Stomach (tissue), 9 donors: Measurements from ENCODE around the gene DUOXA1. TPM values are rescaled to one million over a fixed set of nuclear protein-coding genes. Genes with fewer than 3 reads are reported as not detected.
A peak's percentile ranks its signal among the peaks of the same experiment; 100 is the strongest.
"Not testable (repeated sequence)": the region's sequence is repeated elsewhere in the genome, so short reads cannot be mapped to it uniquely, and the experiment has no call there.

Experiments used
- DNase-seq, 2 donors: peaks; one replicate each; pipeline versions ENCODE4 v3.0.0 to v3.0.0-alpha.2; 2013 to 2019
- H3K27ac ChIP-seq, 5 donors: fragments of 200-600 bp in 4 of 5; sonication (generic) in 4 of 5; one replicate each; pipeline ENCODE4 v1.5.1; 2013 to 2019; ENCODE audit warnings: mild to moderate bottlenecking in 1 of 5, moderate library complexity in 1 of 5
- H3K27me3 ChIP-seq, 3 donors: fragments of 200-600 bp; sonication (generic); one replicate each; pipeline ENCODE4 v1.5.1; 2017 to 2019; ENCODE audit warnings: mixed run types in 1 of 3
- H3K36me3 ChIP-seq, 4 donors: fragments of 200-600 bp; sonication (generic); 1 replicate in 3 of 4; 2 replicates in 1 of 4; pipeline ENCODE4 v1.5.1; 2016 to 2019
- H3K4me1 ChIP-seq, 4 donors: fragments of 200-600 bp; sonication (generic); one replicate each; pipeline ENCODE4 v1.5.1; 2016 to 2019
- H3K4me3 ChIP-seq, 4 donors: fragments of 200-600 bp; sonication (generic) in 3 of 4; one replicate each; pipeline ENCODE4 v1.5.1; 2016 to 2019; ENCODE audit warnings: mild to moderate bottlenecking in 1 of 4
- H3K9me3 ChIP-seq, 4 donors: fragments of 200-600 bp; sonication (generic); one replicate each; pipeline ENCODE4 v1.5.1; 2016 to 2019
- EP300 ChIP-seq: sonication (generic); formaldehyde crosslinking; IDR thresholded peaks from one replicate; pipeline ENCODE4 v1.6.1; 2017; ENCODE audit warnings: antibody characterized with exemption
- POLR2A ChIP-seq, 4 donors: fragments of 450-650 bp; IDR thresholded peaks; one replicate each; pipeline ENCODE4 v1.6.1; 2016; ENCODE audit warnings: antibody characterized with exemption in 4 of 4, control low read depth in 2 of 4, mild to moderate bottlenecking in 1 of 4, moderate library complexity in 1 of 4
- POLR2AphosphoS5 ChIP-seq, 3 donors: sonication (generic); formaldehyde crosslinking; IDR thresholded peaks; one replicate each; pipeline ENCODE4 v1.6.1; 2016; ENCODE audit warnings: antibody characterized with exemption in 3 of 3
- WGBS, 5 donors: extraction: QIAGEN DNeasy Blood & Tissue Kit in 3 of 5; methylation state at CpG; one replicate each; pipeline versions ENCODE4 v1.1.5 to v1.1.7; 2013 to 2018; 5-methylcytosine and 5-hydroxymethylcytosine counted together
- intact Hi-C: fragments of 100-400 bp; cut with DNase I; formaldehyde crosslinking; loops from one replicate; pipeline ENCODE4 v1.15.1; 2023; ENCODE audit warnings: low total_unique reads
- polyA plus RNA-seq, 3 donors: library from polyadenylated mRNA; stranded (reverse); fragments of 200-250 nt; gene quantifications; one replicate each; pipeline ENCODE4 v1.2.3, GENCODE V29; 2013
- total RNA-seq, 5 donors: library from RNA; depleted of rRNA; stranded (reverse); fragments of >200 nt; gene quantifications; one replicate each; pipeline versions ENCODE4 v1.1.0 to v1.2.3, GENCODE V29; 2014 to 2016
- TF ChIP-seq, protein P1 (sequence below), 7 experiments: fragments of 450-650 bp in 4 of 7; fragments of 200-600 bp in 3 of 7; sonication (generic) in 3 of 7; IDR thresholded peaks; one replicate each; pipeline ENCODE4 v1.5.1; 2016 to 2019; ENCODE audit warnings: antibody characterized with exemption in 7 of 7, control low read depth in 2 of 7, mild to moderate bottlenecking in 1 of 7
- donor health status: healthy with polysubstance abuse.
- donor health status: Bipolar disorder and iron deficiency.
- donor health status: healthy.

DUOXA1 gene
- total and polyA plus RNA-seq, 8 donors: 2.4 to 96.7 (median 26.4) TPM; not detected in 1

DNA sequence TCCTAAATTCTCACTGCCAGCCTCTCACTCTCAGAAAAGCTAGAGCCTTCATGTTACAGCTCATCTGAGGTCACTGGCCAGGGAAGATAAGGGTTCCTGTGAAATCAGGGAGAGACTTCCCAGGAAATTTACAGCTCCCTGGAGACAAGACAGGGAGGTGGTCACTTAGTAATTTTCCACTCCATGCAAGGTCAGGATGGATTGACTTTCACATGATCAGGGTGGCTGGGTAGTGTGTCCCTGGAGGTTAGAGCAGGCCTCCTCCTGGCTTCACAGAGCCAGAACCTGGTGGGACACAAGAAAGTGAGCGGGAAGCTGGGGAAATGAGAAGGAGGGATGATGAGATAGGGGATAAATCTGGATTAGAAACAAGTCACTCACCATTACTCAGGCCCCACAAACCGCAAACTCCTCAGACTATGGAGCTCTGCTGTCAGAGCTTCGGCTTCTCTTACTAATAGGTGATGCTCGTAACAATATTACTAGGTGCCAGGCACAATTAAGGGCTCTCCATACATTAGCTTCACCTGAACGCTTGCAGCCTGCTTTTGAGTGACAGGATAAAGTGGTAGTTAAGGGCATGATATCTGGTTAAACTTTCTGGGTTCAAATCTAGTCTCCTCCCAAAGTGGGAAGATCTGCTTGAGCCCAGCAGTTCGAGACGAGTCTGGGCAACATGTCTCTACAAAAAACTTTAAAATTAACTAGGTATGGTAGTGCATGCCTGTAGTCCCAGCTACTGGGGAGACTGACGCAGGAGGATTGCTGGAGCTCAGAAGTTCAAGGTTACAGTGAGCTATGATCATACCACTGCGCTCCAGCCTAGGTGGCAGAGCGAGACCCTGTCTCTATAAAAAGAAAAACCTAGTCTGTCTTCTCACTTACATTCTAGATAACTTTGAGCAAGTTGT is 40.6 kb downstream of the DUOXA1 start:
- no peaks in the 10 kb centered on the region for H3K36me3 ChIP-seq
- TF ChIP-seq EP300 (no peak), POLR2AphosphoS5 (IDR thresholded peaks at IDR 0.05) (no peak)
- peaks cover 0 to 6% (median 0%) of the 10 kb centered on the region in 3 donors for H3K27me3 ChIP-seq
- intact Hi-C loops: no loop called here
- H3K27ac ChIP-seq: no peak overlapping the region
- peaks cover 0 to 14% (median 2%) of the 10 kb centered on the region in 4 donors for H3K4me1 ChIP-seq
- WGBS, 5 donors: 86 to 93% (median 87%) methylated on average over 10 of the region's 10 CpGs
- H3K9me3 ChIP-seq: no peaks in the 10 kb centered on the region
- no peak overlapping the region for H3K4me3 ChIP-seq
- DNase-seq: no peak

DNA sequence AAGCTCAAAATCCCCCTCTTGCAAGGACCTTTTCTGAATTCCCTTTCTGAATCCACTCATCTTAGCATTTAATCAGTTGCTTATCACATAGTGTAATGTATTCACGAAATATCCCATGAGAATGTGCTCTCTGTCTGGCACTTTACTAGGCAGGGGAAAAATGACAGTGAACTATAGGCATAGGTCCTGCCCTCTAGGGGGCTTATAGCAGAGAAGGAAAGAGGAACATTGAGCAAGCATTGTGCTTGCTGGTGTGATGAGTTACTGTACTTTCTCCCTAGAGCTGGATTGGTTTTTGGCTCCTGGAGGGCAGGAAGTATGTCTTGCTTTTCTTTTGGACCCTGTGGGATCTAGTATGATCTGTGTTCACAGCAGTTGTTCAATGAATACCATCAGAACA is 42.2 kb downstream of the DUOXA1 start:
- TF ChIP-seq POLR2A (IDR thresholded peaks at IDR 0.05) (no peak), EP300 (no peak), POLR2AphosphoS5 (IDR thresholded peaks at IDR 0.05) (no peak)
- TF ChIP-seq, protein P1, sequence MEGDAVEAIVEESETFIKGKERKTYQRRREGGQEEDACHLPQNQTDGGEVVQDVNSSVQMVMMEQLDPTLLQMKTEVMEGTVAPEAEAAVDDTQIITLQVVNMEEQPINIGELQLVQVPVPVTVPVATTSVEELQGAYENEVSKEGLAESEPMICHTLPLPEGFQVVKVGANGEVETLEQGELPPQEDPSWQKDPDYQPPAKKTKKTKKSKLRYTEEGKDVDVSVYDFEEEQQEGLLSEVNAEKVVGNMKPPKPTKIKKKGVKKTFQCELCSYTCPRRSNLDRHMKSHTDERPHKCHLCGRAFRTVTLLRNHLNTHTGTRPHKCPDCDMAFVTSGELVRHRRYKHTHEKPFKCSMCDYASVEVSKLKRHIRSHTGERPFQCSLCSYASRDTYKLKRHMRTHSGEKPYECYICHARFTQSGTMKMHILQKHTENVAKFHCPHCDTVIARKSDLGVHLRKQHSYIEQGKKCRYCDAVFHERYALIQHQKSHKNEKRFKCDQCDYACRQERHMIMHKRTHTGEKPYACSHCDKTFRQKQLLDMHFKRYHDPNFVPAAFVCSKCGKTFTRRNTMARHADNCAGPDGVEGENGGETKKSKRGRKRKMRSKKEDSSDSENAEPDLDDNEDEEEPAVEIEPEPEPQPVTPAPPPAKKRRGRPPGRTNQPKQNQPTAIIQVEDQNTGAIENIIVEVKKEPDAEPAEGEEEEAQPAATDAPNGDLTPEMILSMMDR (IDR thresholded peaks at IDR 0.05): no peak
- Histone ChIP-seq H3K4me1 (peaks cover 9 to 23% (median 10%) of the 10 kb centered on the region in 4 donors), H3K27ac (no peak overlapping the region), H3K27me3 (peaks cover 0 to 6% (median 0%) of the 10 kb centered on the region in 3 donors), H3K36me3 (no peaks in the 10 kb centered on the region), H3K9me3 (no peaks in the 10 kb centered on the region), H3K4me3 (no peak overlapping the region)
- DNase-seq: no peak
- intact Hi-C loops: no loop called here
- WGBS, 5 donors: 50 to 69% (median 65%) methylated on average over 1 of the region's 1 CpG

DNA sequence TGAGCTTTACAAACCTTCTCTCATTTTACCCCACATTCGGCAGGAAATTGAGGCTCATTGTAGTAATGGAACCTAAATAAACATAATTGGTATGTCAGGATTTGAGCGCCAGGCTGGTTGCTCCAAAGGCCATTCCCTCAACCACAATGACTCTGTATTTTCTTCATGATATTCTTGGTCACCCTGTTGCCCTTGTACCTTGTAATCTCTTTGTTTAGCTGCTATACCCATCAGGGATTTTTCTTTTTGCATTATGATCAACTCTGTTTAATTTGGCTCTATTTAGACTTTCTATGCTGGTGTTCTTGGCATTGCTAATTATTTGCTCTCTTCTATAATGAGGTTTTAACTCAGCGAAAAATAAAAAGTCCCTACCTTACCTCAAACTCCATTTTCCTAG is 45.5 kb downstream of the DUOXA1 start:
- Histone ChIP-seq H3K27me3 (peaks cover 0 to 6% (median 0%) of the 10 kb centered on the region in 3 donors), H3K4me1 (peaks cover 9 to 23% (median 17%) of the 10 kb centered on the region in 4 donors), H3K9me3 (no peaks in the 10 kb centered on the region), H3K4me3 (no peak overlapping the region), H3K36me3 (no peaks in the 10 kb centered on the region), H3K27ac (peak overlapping the region; percentile 24 to 60 (median 41))
- WGBS, 5 donors: 29 to 52% (median 45%) methylated on average over 3 of the region's 3 CpGs
- TF ChIP-seq POLR2AphosphoS5 (IDR thresholded peaks at IDR 0.05): no peak
- TF ChIP-seq, protein P1 (IDR thresholded peaks at IDR 0.05): no peak
- no peak for TF ChIP-seq EP300
- TF ChIP-seq POLR2A (IDR thresholded peaks at IDR 0.05): no peak
- peak in 1 of 2 donors; percentile 23 for DNase-seq
- intact Hi-C loops: no loop called here

DNA sequence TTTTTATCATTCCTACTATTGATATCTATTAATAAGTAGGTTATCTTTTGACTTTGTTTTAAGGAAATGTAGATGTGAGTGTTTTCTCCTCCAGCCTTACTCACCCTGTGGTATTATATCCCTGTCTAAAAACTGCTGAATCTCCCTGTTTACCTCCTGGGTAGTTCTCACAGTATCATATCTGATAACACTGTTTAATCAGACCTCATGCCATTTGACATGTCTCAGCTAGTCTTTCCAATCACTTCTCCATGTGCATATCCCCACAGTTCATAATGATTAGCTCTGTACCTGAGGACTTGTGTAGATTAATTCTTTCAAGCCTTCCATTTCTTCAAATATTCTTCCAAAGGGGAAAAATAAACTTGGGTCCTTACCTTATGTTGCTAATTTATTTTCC is 46.5 kb downstream of the DUOXA1 start:
- no peaks in the 10 kb centered on the region for H3K9me3 ChIP-seq
- peak overlapping the region; percentile 24 to 60 (median 42) for H3K27ac ChIP-seq
- peaks cover 0 to 6% (median 0%) of the 10 kb centered on the region in 3 donors for H3K27me3 ChIP-seq
- no peaks in the 10 kb centered on the region for H3K36me3 ChIP-seq
- peak in 2 of 3 donors; percentile 49 to 52 for TF ChIP-seq POLR2AphosphoS5 (IDR thresholded peaks at IDR 0.05)
- no peak for TF ChIP-seq POLR2A (IDR thresholded peaks at IDR 0.05)
- intact Hi-C loops: no loop called here
- no peak overlapping the region for H3K4me3 ChIP-seq
- no peak for DNase-seq
- H3K4me1 ChIP-seq: peaks cover 9 to 29% (median 17%) of the 10 kb centered on the region in 4 donors

DNA sequence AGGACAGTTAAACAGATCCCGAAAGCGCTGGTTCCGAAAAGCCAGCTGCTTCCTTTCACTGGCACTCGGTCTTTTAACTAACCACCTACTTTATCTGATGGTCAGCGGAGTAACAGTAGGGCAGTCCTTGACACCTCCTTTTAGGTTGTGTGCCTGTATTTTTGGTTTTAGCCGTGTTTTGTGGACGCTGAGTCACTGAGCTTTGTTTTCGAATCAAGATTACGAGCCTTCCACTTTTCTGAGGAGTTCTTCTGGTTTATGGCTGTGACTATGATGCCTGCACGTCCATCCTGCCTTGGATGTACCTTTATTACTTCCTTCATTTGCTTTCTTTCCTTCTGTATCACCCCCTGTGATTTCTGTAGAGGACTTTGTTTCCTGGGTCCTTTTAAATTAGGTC is 47.3 kb downstream of the DUOXA1 start:
- intact Hi-C loops, H3K9me3 ChIP-seq, H3K4me3 ChIP-seq, H3K27me3 ChIP-seq, H3K36me3 ChIP-seq, DNase-seq: not testable (repeated sequence)
- WGBS, 5 donors: 72 to 90% (median 84%) methylated on average over 5 to 10 of the region's 10 CpGs
- Histone ChIP-seq H3K4me1 (peaks cover 13 to 29% (median 19%) of the 10 kb centered on the region in 4 donors), H3K27ac (peak overlapping the region in 2 of 5 donors; percentile 32 to 60)

DNA sequence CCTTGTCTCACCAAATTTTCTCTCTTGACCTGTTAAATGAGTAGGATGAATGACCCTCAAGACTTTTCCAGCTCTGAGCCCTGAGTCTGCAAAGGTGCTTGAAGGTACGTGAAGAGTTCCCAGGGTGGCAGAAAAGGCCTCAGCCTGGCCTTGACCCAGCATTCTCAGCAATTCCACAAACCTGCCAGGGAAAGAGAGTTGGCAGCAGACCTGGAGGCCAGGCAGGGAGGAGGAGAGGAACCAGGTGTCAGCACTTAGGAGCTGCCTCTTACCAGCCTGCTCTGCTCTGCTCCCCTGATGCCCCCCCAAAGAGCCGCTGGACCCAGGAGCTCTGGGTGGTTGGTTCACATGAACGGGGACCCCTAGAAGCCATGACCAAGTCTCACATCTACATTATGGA is 49.1 kb downstream of the DUOXA1 start:
- H3K4me3 ChIP-seq, H3K9me3 ChIP-seq, H3K27me3 ChIP-seq, H3K36me3 ChIP-seq, intact Hi-C loops: not testable (repeated sequence)
- 85 to 100% (median 90%) methylated on average over 2 to 3 of the region's 3 CpGs for WGBS, 5 donors
- peak overlapping the region in 2 of 5 donors; percentile 57 to 64 for H3K27ac ChIP-seq
- peak in 1 of 2 donors; percentile 61 for DNase-seq
- H3K4me1 ChIP-seq: peaks cover 13 to 29% (median 19%) of the 10 kb centered on the region in 4 donors

DNA sequence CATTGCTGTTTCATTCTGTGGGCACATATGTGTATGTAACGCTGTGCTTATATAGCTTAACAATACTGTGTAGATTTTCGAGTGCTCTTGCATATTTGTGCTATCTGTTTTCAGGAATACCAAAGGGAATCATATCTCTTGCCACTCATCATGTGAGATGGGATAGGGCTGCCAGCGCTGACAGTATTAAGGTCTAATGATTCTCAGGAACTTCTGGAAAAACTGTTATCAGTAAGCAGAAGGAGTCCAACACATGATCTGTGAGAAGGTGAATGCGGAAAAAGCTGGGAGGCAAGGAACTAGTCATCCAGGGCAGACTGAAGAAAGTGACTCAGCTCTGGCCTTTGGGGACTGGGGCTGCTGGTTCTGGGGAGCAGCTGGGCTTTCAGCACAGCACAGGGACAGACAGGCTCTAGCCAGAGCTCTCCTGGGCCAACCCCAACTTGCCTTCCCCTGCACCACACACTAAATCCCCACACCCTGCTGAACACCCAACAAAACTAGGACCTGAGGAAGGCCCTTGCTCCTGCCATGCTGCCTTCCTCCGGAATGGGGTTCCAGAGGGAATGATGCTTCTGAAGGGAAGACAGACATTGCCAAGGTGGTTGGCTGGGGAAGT is 49.9 kb downstream of the DUOXA1 start:
- Histone ChIP-seq H3K27ac (peak overlapping the region; percentile 2 to 77 (median 64)), H3K4me1 (peaks cover 13 to 21% (median 18%) of the 10 kb centered on the region in 4 donors)
- WGBS, 5 donors: 74 to 81% (median 77%) methylated on average over 5 of the region's 5 CpGs
- DNase-seq: peak in 1 of 2 donors; percentile 24
- H3K36me3 ChIP-seq, intact Hi-C loops, H3K27me3 ChIP-seq, H3K4me3 ChIP-seq, H3K9me3 ChIP-seq: not testable (repeated sequence)

DNA sequence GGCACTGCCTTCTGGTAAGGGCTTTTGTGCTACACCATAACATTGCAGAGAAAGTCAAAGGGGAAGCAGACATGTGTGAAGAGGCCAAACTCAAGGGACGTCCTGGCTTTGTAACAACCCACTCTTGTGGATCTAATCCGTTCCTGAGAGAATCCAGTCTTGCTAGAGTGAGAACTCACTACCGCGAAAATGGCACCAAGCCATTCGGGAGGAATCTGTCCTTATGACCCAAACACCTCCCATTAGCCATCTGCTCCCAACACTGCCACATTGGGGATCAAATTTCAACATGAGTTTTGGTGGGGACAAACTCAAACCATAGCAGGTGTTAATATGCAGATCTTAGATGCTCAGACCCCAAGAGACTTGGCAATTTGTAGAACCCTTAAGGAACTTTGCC is 50.5 kb downstream of the DUOXA1 start:
- H3K4me1 ChIP-seq: peaks cover 13 to 19% (median 16%) of the 10 kb centered on the region in 4 donors
- WGBS, 5 donors: 69 to 78% (median 75%) methylated on average over 5 of the region's 5 CpGs
- H3K36me3 ChIP-seq, H3K4me3 ChIP-seq, intact Hi-C loops, H3K27me3 ChIP-seq, H3K9me3 ChIP-seq: not testable (repeated sequence)
- H3K27ac ChIP-seq: peak overlapping the region in 4 of 5 donors; percentile 40 to 73 (median 57)
- DNase-seq: peak in 1 of 2 donors; percentile 25
